Hepatocyte (in vitro differentiated cells): Measurements from ENCODE around the gene C20orf144. TPM values are rescaled to one million over a fixed set of nuclear protein-coding genes. Genes with fewer than 3 reads are reported as not detected.

Experiments used
- DNase-seq: peaks from one replicate; pipeline ENCODE4 v3.0.0-alpha.2; 2016; ENCODE audit warnings: low spot score
- H2AFZ ChIP-seq: fragments of 200-600 bp; sonication (generic); 2 replicates; pipeline ENCODE4 v1.6.0; 2016; ENCODE audit warnings: antibody characterized with exemption, mild to moderate bottlenecking
- H3K27ac ChIP-seq: fragments of 200-600 bp; sonication (generic); 2 replicates; pipeline ENCODE4 v1.5.1; 2016; ENCODE audit warnings: mild to moderate bottlenecking
- H3K27me3 ChIP-seq: fragments of 200-600 bp; sonication (generic); 2 replicates; pipeline ENCODE4 v1.6.1; 2016
- H3K36me3 ChIP-seq: fragments of 200-600 bp; sonication (generic); replicated peaks from 2 replicates; pipeline ENCODE4 v1.5.1; 2016; ENCODE audit warnings: low read depth; ENCODE audit not compliant: insufficient read depth
- H3K4me1 ChIP-seq: fragments of 200-600 bp; sonication (generic); 2 replicates; pipeline ENCODE4 v1.5.1; 2016; ENCODE audit warnings: mild to moderate bottlenecking, moderate library complexity; ENCODE audit not compliant: insufficient read depth
- H3K4me2 ChIP-seq: fragments of 200-600 bp; sonication (generic); 2 replicates; pipeline ENCODE4 v1.6.0; 2016
- H3K4me3 ChIP-seq: fragments of 200-600 bp; sonication (generic); 2 replicates; pipeline ENCODE4 v1.5.1; 2016; ENCODE audit warnings: mild to moderate bottlenecking
- H3K79me2 ChIP-seq: fragments of 200-600 bp; sonication (generic); 2 replicates; pipeline ENCODE4 v1.6.0; 2017; ENCODE audit warnings: mild to moderate bottlenecking
- H3K9me2 ChIP-seq: fragments of 200-600 bp; sonication (generic); replicated peaks from 2 replicates; pipeline ENCODE4 v1.6.0; 2017; ENCODE audit warnings: mild to moderate bottlenecking; ENCODE audit not compliant: insufficient read depth
- H3K9me3 ChIP-seq: fragments of 200-600 bp; sonication (generic); 2 replicates; pipeline ENCODE4 v1.5.1; 2016; ENCODE audit warnings: low read depth, mild to moderate bottlenecking
- H4K20me1 ChIP-seq: fragments of 200-600 bp; sonication (generic); 2 replicates; pipeline ENCODE4 v1.6.0; 2016; ENCODE audit warnings: mild to moderate bottlenecking; ENCODE audit not compliant: insufficient read depth, poor library complexity, severe bottlenecking
- CTCF ChIP-seq: fragments of 200-600 bp; sonication (generic); IDR thresholded peaks from 2 replicates; pipeline ENCODE4 v1.5.1; 2016; ENCODE audit warnings: antibody characterized with exemption, mild to moderate bottlenecking; ENCODE audit not compliant: poor library complexity
- EZH2 ChIP-seq: fragments of 200-600 bp; sonication (generic); IDR thresholded peaks from 2 replicates; pipeline ENCODE4 v1.6.1; 2016; ENCODE audit warnings: antibody characterized with exemption, mild to moderate bottlenecking, borderline replicate concordance
- EZH2phosphoT487 ChIP-seq: fragments of 200-600 bp; sonication (generic); IDR thresholded peaks from one replicate; pipeline ENCODE4 v1.6.1; 2018; ENCODE audit warnings: antibody characterized with exemption, mild to moderate bottlenecking, low read depth, moderate library complexity; ENCODE audit not compliant: unreplicated experiment, severe bottlenecking
- WGBS: methylation state at CpG from one replicate; pipeline ENCODE4 v1.1.6; 2016; ENCODE audit warnings: low lambda C conversion rate; ENCODE audit errors: missing lambda C conversion rate; 5-methylcytosine and 5-hydroxymethylcytosine counted together
- polyA plus RNA-seq: library from polyadenylated mRNA; unstranded; fragments of >200 nt; fragmentation: Nextera tagmentation; extraction: Ambion mirVana; gene quantifications from 2 replicates; pipeline ENCODE4 v1.2.1, GENCODE V29; 2016
- total RNA-seq: library from RNA; depleted of rRNA; stranded (reverse); fragments of >200 nt; gene quantifications from 2 replicates; pipeline ENCODE4 v1.2.3, GENCODE V29; 2014

C20orf144 gene
- total and polyA plus RNA-seq, 2 experiments from 2014 or later = 0.30 to 0.46 TPM

- H3K36me3 ChIP-seq = no peaks in the 10 kb centered on the region
- no peak for DNase-seq
- H3K4me1 ChIP-seq = no peaks in the 10 kb centered on the region
- TF ChIP-seq EZH2 = no peak
- TF ChIP-seq EZH2phosphoT487 = no peak
- TF ChIP-seq CTCF = no peak
- no peak overlapping the region for H3K4me3 ChIP-seq
- no peak overlapping the region for H3K4me2 ChIP-seq
- no peak overlapping the region for H3K27ac ChIP-seq
- no peaks in the 10 kb centered on the region for H3K9me2 ChIP-seq
- WGBS = 87% methylated on average over 14 of the region's 17 CpGs
- H3K9me3 ChIP-seq = no peaks in the 10 kb centered on the region
- H2AFZ ChIP-seq = no peak overlapping the region
- no peaks in the 10 kb centered on the region for H4K20me1 ChIP-seq
- H3K79me2 ChIP-seq = no peaks in the 10 kb centered on the region
- H3K27me3 ChIP-seq = no peaks in the 10 kb centered on the region
Measured at GRCh38 chr20:33693741-33694638, 31.9 kb downstream of the C20orf144 start.

DNA sequence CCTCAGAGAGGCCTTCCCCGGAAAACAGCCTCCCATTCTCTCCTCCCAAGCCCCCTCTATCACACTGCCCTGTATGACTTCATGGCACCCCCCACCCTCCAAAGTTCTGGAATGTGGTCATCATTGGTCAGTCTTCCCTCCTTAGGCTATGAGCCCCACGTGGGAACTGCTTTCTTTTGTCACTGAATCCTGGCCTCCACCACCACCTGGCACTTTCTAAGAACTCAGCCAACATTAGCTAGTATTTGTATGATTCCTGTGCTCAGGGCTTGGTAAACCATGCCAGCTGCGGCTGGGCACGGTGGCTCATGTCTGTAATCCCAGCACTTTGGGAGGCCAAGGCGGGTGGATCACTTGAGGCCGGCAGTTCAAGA lies 32.5 kb downstream of the C20orf144 start:
- DNase-seq = no peak

DNA sequence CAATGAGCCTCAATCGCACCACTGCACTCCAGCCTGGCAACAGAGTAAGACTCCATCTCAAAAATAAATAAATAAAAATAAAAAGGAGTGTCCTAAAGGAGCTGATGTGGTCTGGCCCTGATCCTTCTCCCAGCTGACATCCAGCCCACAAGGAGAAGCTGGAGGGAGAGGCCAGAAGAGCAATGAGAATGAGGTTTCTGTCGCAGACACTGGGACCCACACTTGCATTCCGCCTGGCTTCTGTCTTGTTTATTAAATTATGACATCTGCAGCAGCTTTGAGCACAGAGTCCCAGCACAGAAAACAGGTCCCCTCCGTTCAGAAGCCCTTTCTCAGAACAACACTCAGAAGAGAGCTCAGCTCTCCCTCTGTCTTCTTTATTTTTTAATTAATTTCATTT lies 34.3 kb downstream of the C20orf144 start:
- Histone ChIP-seq H3K4me1 (no peaks in the 10 kb centered on the region), H4K20me1 (no peaks in the 10 kb centered on the region), H2AFZ (no peak overlapping the region), H3K27ac (no peak overlapping the region), H3K79me2 (no peaks in the 10 kb centered on the region), H3K9me2 (no peaks in the 10 kb centered on the region), H3K4me3 (no peak overlapping the region), H3K36me3 (no peaks in the 10 kb centered on the region), H3K27me3 (no peaks in the 10 kb centered on the region), H3K9me3 (no peaks in the 10 kb centered on the region), H3K4me2 (no peak overlapping the region)
- TF ChIP-seq EZH2 (no peak), EZH2phosphoT487 (no peak), CTCF (no peak)
- DNase-seq = no peak
- WGBS = 79% methylated on average over 4 of the region's 4 CpGs

More for the DNA sequence above, 32.5 kb downstream of the C20orf144 start:
- Histone ChIP-seq H3K27me3 (no peaks in the 10 kb centered on the region), H4K20me1 (no peaks in the 10 kb centered on the region), H2AFZ (no peak overlapping the region), H3K4me1 (no peaks in the 10 kb centered on the region), H3K27ac (no peak overlapping the region), H3K9me3 (no peaks in the 10 kb centered on the region), H3K4me3 (no peak overlapping the region), H3K9me2 (no peaks in the 10 kb centered on the region), H3K36me3 (no peaks in the 10 kb centered on the region), H3K4me2 (no peak overlapping the region), H3K79me2 (no peaks in the 10 kb centered on the region)
- WGBS = 79% methylated on average over 6 of the region's 6 CpGs
- TF ChIP-seq EZH2 (no peak), CTCF (no peak), EZH2phosphoT487 (no peak)
